ENCODE results near the gene SAP30L.

SAP30L gene

GRCh38 chr5:154484393-154485095, 38.7 kb downstream of the SAP30L start:
- no peak for ATAC-seq (replicated peaks)
- no peak for DNase-seq
- H3K9me3 Mint-ChIP-seq, result no peaks in the 10 kb centered on the region
- H3K27me3 Mint-ChIP-seq, result peaks cover 72 to 73% of the 10 kb centered on the region in 2 donors
- no peak overlapping the region for H3K4me3 Mint-ChIP-seq
- peak overlapping the region; percentile 82 for H3K27ac Mint-ChIP-seq
- H3K36me3 Mint-ChIP-seq, result peaks cover 0 to 5% of the 10 kb centered on the region in 2 donors
- H3K4me1 Mint-ChIP-seq, result peaks cover 28 to 34% of the 10 kb centered on the region in 2 donors

DNA sequence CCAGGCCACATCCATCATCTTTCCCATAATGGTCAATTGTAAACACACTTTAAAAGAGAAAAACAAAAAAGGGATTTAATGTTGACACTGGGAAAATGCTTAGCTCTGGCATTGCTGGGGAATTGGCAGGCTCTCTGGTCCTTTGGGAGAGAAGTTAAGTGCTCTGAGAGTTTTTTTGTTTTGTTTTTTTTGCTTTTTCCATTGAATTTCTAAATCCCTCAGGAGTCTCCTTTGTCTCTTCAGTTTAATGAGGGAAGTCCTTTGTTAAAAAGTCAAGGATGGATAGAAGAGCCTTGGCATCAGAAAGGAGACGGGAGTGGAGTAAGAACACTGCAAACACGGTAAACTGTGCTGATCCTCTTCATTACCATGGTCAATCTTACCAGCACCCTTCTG, 39.3 kb downstream of the SAP30L start:
- Mint-ChIP-seq H3K27me3 (peaks cover 71 to 74% of the 10 kb centered on the region in 2 donors), H3K4me3 (no peak overlapping the region), H3K27ac (peak overlapping the region; percentile 86), H3K4me1 (peaks cover 24 to 32% of the 10 kb centered on the region in 2 donors), H3K36me3 (peaks cover 0 to 4% of the 10 kb centered on the region in 2 donors), H3K9me3 (no peaks in the 10 kb centered on the region)
- no peak for ATAC-seq (replicated peaks)
- no peak for DNase-seq

DNA sequence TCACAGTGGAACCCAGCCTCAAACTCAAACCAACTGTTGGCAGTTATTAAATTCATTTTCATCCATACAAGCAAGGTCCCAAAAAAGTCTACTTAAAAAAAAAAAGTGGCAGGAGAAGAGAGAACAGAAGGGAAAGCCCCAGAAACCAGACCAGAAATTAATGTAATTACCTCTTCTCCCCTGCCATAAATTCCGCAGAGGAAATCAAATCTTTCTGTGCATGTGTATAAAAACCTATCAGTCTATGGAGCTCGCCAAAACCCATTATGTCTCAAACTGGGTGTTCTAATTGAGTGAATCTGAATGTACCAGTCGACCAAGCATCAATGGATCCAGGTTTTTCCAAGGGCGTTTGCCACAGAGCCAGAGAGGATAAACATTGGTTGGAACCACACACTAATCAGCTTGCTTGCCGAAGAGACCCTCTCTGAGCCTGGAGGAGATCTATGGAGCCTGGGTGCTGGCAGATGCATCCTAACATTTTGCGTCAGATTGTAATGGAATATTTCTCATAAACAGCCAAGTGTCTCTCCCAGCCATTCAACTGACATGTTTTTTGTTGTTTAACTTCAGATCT, 40.1 kb downstream of the SAP30L start:
- Mint-ChIP-seq H3K4me3 (no peak overlapping the region), H3K27ac (no peak overlapping the region), H3K9me3 (no peaks in the 10 kb centered on the region), H3K27me3 (peaks cover 68 to 70% of the 10 kb centered on the region in 2 donors), H3K4me1 (peaks cover 24 to 26% of the 10 kb centered on the region in 2 donors), H3K36me3 (peaks cover 0 to 4% of the 10 kb centered on the region in 2 donors)
- no peak for ATAC-seq (replicated peaks)
- no peak for DNase-seq

- Mint-ChIP-seq H3K4me3 (no peak overlapping the region), H3K27me3 (peaks cover 65 to 68% of the 10 kb centered on the region in 2 donors), H3K27ac (no peak overlapping the region), H3K36me3 (peaks cover 0 to 4% of the 10 kb centered on the region in 2 donors), H3K9me3 (no peaks in the 10 kb centered on the region), H3K4me1 (peaks cover 24 to 26% of the 10 kb centered on the region in 2 donors)
- ATAC-seq (replicated peaks) (no peak), DNase-seq (no peak)
Observed at GRCh38 chr5:154486427-154486866, 40.6 kb downstream of the SAP30L start.

- peaks cover 62 to 65% of the 10 kb centered on the region in 2 donors for H3K27me3 Mint-ChIP-seq
- H3K36me3 Mint-ChIP-seq, result peaks cover 0 to 4% of the 10 kb centered on the region in 2 donors
- DNase-seq (peak; percentile 26), ATAC-seq (replicated peaks) (peak; percentile 92 to 100)
- H3K4me3 Mint-ChIP-seq, result no peak overlapping the region
- no peak overlapping the region for H3K27ac Mint-ChIP-seq
- peaks cover 21% of the 10 kb centered on the region in 2 donors for H3K4me1 Mint-ChIP-seq
- no peaks in the 10 kb centered on the region for H3K9me3 Mint-ChIP-seq
Observed at GRCh38 chr5:154487541-154487940, 41.7 kb downstream of the SAP30L start.

DNA sequence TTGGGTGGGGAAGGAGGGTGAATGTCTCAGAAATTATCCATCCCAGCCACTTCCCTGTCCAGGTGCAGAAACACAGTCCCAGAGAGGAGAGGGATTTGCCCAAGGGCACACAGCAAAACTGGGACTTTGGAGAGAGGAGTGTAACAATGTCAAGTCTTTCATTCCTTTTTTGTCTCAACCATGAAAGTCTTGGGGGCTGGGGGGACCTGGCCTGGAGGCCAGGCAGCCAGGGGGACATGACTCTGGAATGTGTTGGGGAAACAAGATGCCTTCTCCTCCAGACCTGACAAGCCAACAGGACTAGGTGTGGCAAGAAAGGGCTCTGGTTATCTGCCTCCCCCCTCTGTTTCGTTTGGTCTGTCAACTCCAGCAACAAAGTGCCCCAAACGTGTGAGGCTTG, 46.1 kb downstream of the SAP30L start:
- no peak overlapping the region for H3K27ac Mint-ChIP-seq
- H3K36me3 Mint-ChIP-seq, result no peaks in the 10 kb centered on the region
- DNase-seq (no peak), ATAC-seq (replicated peaks) (no peak)
- no peaks in the 10 kb centered on the region for H3K9me3 Mint-ChIP-seq
- peaks cover 42 to 47% of the 10 kb centered on the region in 2 donors for H3K27me3 Mint-ChIP-seq
- H3K4me3 Mint-ChIP-seq, result no peak overlapping the region
- H3K4me1 Mint-ChIP-seq, result peaks cover 5 to 6% of the 10 kb centered on the region in 2 donors

GRCh38 chr5:154493274-154493673, 47.5 kb downstream of the SAP30L start:
- H3K9me3 Mint-ChIP-seq, result no peaks in the 10 kb centered on the region
- peaks cover 40 to 54% of the 10 kb centered on the region in 2 donors for H3K27me3 Mint-ChIP-seq
- no peaks in the 10 kb centered on the region for H3K36me3 Mint-ChIP-seq
- ATAC-seq (replicated peaks) (no peak), DNase-seq (no peak)
- H3K27ac Mint-ChIP-seq, result no peak overlapping the region
- no peak overlapping the region for H3K4me3 Mint-ChIP-seq
- no peaks in the 10 kb centered on the region for H3K4me1 Mint-ChIP-seq

GRCh38 chr5:154494036-154494435, 48.2 kb downstream of the SAP30L start:
- DNase-seq (no peak), ATAC-seq (replicated peaks) (no peak)
- Mint-ChIP-seq H3K27me3 (peaks cover 47 to 61% of the 10 kb centered on the region in 2 donors), H3K27ac (no peak overlapping the region), H3K4me1 (no peaks in the 10 kb centered on the region), H3K4me3 (no peak overlapping the region), H3K36me3 (no peaks in the 10 kb centered on the region), H3K9me3 (no peaks in the 10 kb centered on the region)

DNA sequence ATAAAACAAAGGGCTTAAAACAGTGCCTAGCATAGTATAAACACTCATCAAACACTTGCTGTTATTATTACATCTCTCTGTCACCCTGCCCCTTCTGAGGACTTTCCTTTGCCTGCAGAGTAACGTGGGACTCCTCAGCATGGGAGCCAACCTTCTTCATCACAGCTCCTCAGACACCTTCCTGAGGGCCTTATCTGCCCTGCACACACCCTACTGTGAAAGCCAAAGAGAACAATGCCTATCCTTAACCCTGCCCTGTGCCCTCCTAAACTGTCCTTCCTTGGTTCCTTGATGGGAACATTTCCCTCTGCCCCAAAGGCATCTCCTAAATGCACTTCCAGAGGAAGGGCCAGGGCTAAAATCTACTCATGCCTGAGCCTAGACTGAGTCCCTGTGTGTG, 52.8 kb downstream of the SAP30L start:
- H3K4me3 Mint-ChIP-seq, result no peak overlapping the region
- no peak for ATAC-seq (replicated peaks)
- peaks cover 3 to 5% of the 10 kb centered on the region in 2 donors for H3K4me1 Mint-ChIP-seq
- no peaks in the 10 kb centered on the region for H3K36me3 Mint-ChIP-seq
- DNase-seq, result no peak
- H3K9me3 Mint-ChIP-seq, result peaks cover 0 to under 1% of the 10 kb centered on the region in 2 donors
- no peak overlapping the region for H3K27ac Mint-ChIP-seq
- peaks cover 36 to 50% of the 10 kb centered on the region in 2 donors for H3K27me3 Mint-ChIP-seq

GRCh38 chr5:154498994-154499393, 53.2 kb downstream of the SAP30L start:
- ATAC-seq (replicated peaks), result no peak
- no peaks in the 10 kb centered on the region for H3K36me3 Mint-ChIP-seq
- peaks cover 0 to 2% of the 10 kb centered on the region in 2 donors for H3K9me3 Mint-ChIP-seq
- H3K4me3 Mint-ChIP-seq, result no peak overlapping the region
- H3K27ac Mint-ChIP-seq, result no peak overlapping the region
- H3K27me3 Mint-ChIP-seq, result peaks cover 32 to 49% of the 10 kb centered on the region in 2 donors
- DNase-seq, result no peak
- H3K4me1 Mint-ChIP-seq, result peaks cover 4 to 8% of the 10 kb centered on the region in 2 donors

GRCh38 chr5:154501566-154501965, 55.8 kb downstream of the SAP30L start:
- H3K4me1 Mint-ChIP-seq, result peaks cover 4 to 8% of the 10 kb centered on the region in 2 donors
- no peak overlapping the region for H3K27ac Mint-ChIP-seq
- DNase-seq (no peak), ATAC-seq (replicated peaks) (no peak)
- H3K9me3 Mint-ChIP-seq, result peaks cover 0 to 2% of the 10 kb centered on the region in 2 donors
- H3K4me3 Mint-ChIP-seq, result no peak overlapping the region
- no peaks in the 10 kb centered on the region for H3K36me3 Mint-ChIP-seq
- peaks cover 26 to 44% of the 10 kb centered on the region in 2 donors for H3K27me3 Mint-ChIP-seq

DNA sequence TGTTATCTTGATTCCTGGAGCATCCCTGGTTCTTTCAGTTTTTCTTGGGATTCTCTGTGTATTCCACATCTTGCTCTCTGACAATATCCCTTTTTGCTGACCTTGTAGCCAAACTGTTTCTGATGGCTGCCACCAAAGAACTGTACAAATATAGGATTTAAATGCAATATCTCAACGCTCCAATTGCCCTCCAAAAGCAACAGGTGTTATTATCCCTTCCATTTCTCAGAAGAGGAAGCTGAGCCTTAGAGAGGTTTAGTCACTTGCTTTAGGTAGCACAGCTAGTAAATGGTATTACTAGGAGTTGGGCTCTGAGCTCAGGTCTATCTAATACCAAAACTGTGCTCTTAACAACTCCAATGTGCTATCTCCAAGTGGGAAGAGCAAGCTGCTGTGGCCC, 56.4 kb downstream of the SAP30L start:
- H3K36me3 Mint-ChIP-seq, result no peaks in the 10 kb centered on the region
- H3K4me3 Mint-ChIP-seq, result no peak overlapping the region
- no peak for DNase-seq
- peaks cover 30 to 48% of the 10 kb centered on the region in 2 donors for H3K27me3 Mint-ChIP-seq
- peaks cover 4 to 8% of the 10 kb centered on the region in 2 donors for H3K4me1 Mint-ChIP-seq
- peak overlapping the region; percentile 37 for H3K27ac Mint-ChIP-seq
- ATAC-seq (replicated peaks), result no peak
- H3K9me3 Mint-ChIP-seq, result peaks cover 0 to 2% of the 10 kb centered on the region in 2 donors

DNA sequence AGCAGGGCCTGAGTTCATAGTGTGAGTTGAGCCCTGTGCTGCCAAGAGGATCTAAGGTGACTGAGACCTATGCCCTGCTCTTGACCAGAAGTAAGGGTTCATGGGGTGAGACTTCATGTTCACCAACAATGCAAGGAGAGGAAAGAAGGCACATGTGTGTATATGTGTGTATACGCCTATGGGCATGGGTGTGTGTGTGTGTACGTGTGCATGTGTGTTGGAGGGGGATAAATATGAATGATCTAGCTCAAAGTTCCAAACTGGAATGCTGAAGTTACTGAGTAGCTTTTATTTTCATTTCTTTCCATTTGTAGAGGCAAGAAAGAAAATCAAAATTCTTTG, 57.9 kb downstream of the SAP30L start:
- Mint-ChIP-seq H3K27ac (no peak overlapping the region), H3K27me3 (peaks cover 29 to 47% of the 10 kb centered on the region in 2 donors), H3K36me3 (no peaks in the 10 kb centered on the region), H3K4me3 (peak overlapping the region in 1 of 2 donors; percentile 33), H3K4me1 (peaks cover 4 to 8% of the 10 kb centered on the region in 2 donors), H3K9me3 (peaks cover 0 to 2% of the 10 kb centered on the region in 2 donors)
- ATAC-seq (replicated peaks) (no peak), DNase-seq (no peak)

GRCh38 chr5:154505567-154505966, 59.8 kb downstream of the SAP30L start:
- Mint-ChIP-seq H3K4me3 (no peak overlapping the region), H3K36me3 (no peaks in the 10 kb centered on the region), H3K27ac (no peak overlapping the region), H3K9me3 (peaks cover 0 to 2% of the 10 kb centered on the region in 2 donors), H3K4me1 (peaks cover 4 to 8% of the 10 kb centered on the region in 2 donors), H3K27me3 (peaks cover 28 to 57% of the 10 kb centered on the region in 2 donors)
- ATAC-seq (replicated peaks) (no peak), DNase-seq (no peak)

Data from stimulated activated naive B cell treated with anti-CD40 and anti-IgM and Interleukin-4, amounts not matched to agents 10 μg/mL and 1 μg/mL and 100 μg/mL, for 72 hours (primary cell).